Endodermal cell (in vitro differentiated cells): ENCODE data around the gene ZMIZ1. TPM values are rescaled to one million over a fixed set of nuclear protein-coding genes. Genes with fewer than 3 reads are reported as not detected.

Experiments
- DNase-seq: peaks from one replicate; pipeline ENCODE4 v3.0.0-alpha.2; 2017
- H3K27ac ChIP-seq: 2 replicates; pipeline ENCODE4 v1.5.1; 2013; ENCODE audit warnings: mild to moderate bottlenecking, low read depth, low read length, moderate library complexity
- H3K27me3 ChIP-seq: 2 replicates; pipeline ENCODE4 v1.6.1; 2013; ENCODE audit warnings: mild to moderate bottlenecking, low read length, moderate library complexity; ENCODE audit not compliant: insufficient read depth, control insufficient read depth, poor library complexity, severe bottlenecking
- H3K36me3 ChIP-seq: 2 replicates; pipeline ENCODE4 v1.7.0; 2013; ENCODE audit warnings: mild to moderate bottlenecking, low read length, moderate library complexity; ENCODE audit not compliant: control insufficient read depth, insufficient read depth
- H3K4me1 ChIP-seq: one replicate; pipeline ENCODE4 v1.7.0; 2013; ENCODE audit warnings: low read length; ENCODE audit not compliant: control insufficient read depth, insufficient read depth
- H3K4me3 ChIP-seq: 2 replicates; pipeline ENCODE4 v1.5.1; 2013; ENCODE audit warnings: mild to moderate bottlenecking, low read length, moderate library complexity
- H3K9ac ChIP-seq: 2 replicates; pipeline ENCODE4 v1.6.1; 2013; ENCODE audit warnings: mild to moderate bottlenecking, low read length, moderate library complexity; ENCODE audit not compliant: poor library complexity, severe bottlenecking; ENCODE audit errors: extremely low read depth
- H3K9me3 ChIP-seq: 2 replicates; pipeline ENCODE4 v1.6.1; 2013; ENCODE audit warnings: mild to moderate bottlenecking, low read length, moderate library complexity; ENCODE audit not compliant: control insufficient read depth
- H3K27ac Mint-ChIP-seq: 2 replicates; pipeline ENCODE4 v1.8.0; 2020; ENCODE audit warnings: mixed read lengths
- H3K27me3 Mint-ChIP-seq: 2 replicates; pipeline ENCODE4 v1.8.0; 2021; ENCODE audit warnings: mild to moderate bottlenecking, mixed read lengths; ENCODE audit not compliant: insufficient read depth
- H3K36me3 Mint-ChIP-seq: 2 replicates; pipeline ENCODE4 v1.8.0; 2020; ENCODE audit warnings: low read depth, mixed read lengths
- H3K4me1 Mint-ChIP-seq: 2 replicates; pipeline ENCODE4 v1.8.0; 2020; ENCODE audit warnings: mixed read lengths
- H3K4me3 Mint-ChIP-seq: 2 replicates; pipeline ENCODE4 v1.8.0; 2020; ENCODE audit warnings: mild to moderate bottlenecking, moderate library complexity, mixed read lengths
- H3K9me3 Mint-ChIP-seq: 2 replicates; pipeline ENCODE4 v1.8.0; 2020; ENCODE audit warnings: mild to moderate bottlenecking, mixed read lengths
- WGBS, 2 experiments: methylation state at CpG; one replicate each; pipeline versions ENCODE4 v1.1.5 to v1.1.7; 2013; ENCODE audit warnings: missing lambda C conversion rate in 2 of 2, mixed read lengths in 1 of 2; ENCODE audit not compliant: insufficient coverage in 1 of 2, insufficient read length in 1 of 2; 5-methylcytosine and 5-hydroxymethylcytosine counted together
- total RNA-seq, 2 donors: library from RNA; stranded (reverse); fragmentation: NEBNext Ultra II Directional in 1 of 2; extraction: Animal tissue kit (Norgen Biotek cat#: 25700) in 1 of 2; gene quantifications; 2 replicates in 1 of 2; 3 replicates in 1 of 2; pipeline ENCODE4 v1.2.1, GENCODE V29; 2021
- TF ChIP-seq, protein P1 (sequence below): fragments of 200-600 bp; sonication (generic); conservative IDR thresholded peaks from 2 replicates; pipeline ENCODE4 v1.5.0; 2021; ENCODE audit warnings: antibody characterized with exemption, mild to moderate bottlenecking

Gene ZMIZ1
- total RNA-seq, 2 donors from 2014 or later, result 65.3 to 67.5 TPM

DNA sequence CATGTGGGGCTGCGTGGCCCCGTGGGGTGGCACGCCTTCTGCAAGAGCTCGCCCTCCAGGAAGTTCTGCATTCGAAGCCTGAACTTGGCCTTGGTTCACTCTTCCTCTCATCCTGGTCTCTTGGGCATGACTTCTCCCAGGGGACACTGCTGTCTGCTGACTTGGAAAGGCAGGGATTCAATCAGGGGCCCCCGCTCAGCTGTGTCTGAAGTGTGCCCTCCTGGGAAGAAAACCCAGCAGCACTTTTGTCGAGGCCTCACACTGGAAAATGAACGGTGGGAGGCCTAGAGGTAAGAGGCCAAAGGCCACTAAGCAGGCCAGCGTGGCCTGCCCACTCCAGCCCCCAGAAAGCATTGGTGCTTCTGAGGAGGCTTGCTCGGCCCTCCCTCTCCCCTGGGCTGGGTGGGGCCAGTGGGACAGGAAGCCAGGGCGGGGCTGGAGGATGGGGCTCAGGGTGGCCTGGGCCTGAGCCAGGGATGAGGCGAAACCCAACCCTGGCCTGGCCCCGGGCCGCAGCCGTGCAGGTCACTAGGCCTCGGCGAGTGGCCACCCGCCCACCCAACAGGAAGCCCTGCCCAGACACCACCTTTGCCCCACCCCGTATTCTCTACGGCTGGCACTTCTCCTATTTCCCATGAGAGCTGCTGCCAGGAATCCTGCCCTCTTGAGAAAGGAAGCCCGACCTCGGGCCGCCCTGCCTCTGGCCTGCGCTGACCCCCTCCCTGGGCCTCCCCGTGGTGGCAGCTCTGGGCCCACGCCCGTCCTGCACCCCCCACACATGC lies 81.1 kb downstream of the ZMIZ1 start:
- WGBS, 2 experiments, result 87 to 90% methylated on average over 19 to 27 of the region's 27 CpGs
- Mint-ChIP-seq H3K9me3 (no peaks in the 10 kb centered on the region), H3K36me3 (peaks cover 6% of the 10 kb centered on the region), H3K4me1 (peaks cover 21% of the 10 kb centered on the region), H3K4me3 (no peak overlapping the region), H3K27me3 (no peaks in the 10 kb centered on the region), H3K27ac (peak overlapping the region; percentile 91)
- no peaks in the 10 kb centered on the region for H3K27me3 ChIP-seq
- peak; percentile 82 for DNase-seq
- H3K36me3 ChIP-seq, result peaks cover 16% of the 10 kb centered on the region
- H3K4me1 ChIP-seq, result peaks cover 18% of the 10 kb centered on the region
- H3K4me3 ChIP-seq, result no peak overlapping the region
- no peak overlapping the region for H3K27ac ChIP-seq
- no peak overlapping the region for H3K9ac ChIP-seq
- no peaks in the 10 kb centered on the region for H3K9me3 ChIP-seq
- TF ChIP-seq, protein P1, sequence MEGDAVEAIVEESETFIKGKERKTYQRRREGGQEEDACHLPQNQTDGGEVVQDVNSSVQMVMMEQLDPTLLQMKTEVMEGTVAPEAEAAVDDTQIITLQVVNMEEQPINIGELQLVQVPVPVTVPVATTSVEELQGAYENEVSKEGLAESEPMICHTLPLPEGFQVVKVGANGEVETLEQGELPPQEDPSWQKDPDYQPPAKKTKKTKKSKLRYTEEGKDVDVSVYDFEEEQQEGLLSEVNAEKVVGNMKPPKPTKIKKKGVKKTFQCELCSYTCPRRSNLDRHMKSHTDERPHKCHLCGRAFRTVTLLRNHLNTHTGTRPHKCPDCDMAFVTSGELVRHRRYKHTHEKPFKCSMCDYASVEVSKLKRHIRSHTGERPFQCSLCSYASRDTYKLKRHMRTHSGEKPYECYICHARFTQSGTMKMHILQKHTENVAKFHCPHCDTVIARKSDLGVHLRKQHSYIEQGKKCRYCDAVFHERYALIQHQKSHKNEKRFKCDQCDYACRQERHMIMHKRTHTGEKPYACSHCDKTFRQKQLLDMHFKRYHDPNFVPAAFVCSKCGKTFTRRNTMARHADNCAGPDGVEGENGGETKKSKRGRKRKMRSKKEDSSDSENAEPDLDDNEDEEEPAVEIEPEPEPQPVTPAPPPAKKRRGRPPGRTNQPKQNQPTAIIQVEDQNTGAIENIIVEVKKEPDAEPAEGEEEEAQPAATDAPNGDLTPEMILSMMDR, result no peak

DNA sequence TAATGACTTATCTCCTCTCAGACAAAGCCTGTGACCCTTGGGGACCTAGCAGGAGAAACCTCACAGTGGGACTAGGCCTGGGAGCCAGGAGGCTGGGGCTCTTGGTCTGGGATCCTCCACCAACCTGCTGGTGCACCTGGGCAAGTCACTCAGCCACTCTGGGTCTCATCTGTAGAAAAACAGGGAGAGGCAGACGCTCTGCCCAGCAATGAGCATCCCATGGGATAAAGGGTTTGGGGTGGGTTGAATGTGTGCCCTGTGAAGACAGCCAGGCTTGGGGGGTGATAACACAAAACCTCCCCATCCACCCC lies 81.6 kb downstream of the ZMIZ1 start:
- peaks cover 15% of the 10 kb centered on the region for H3K36me3 ChIP-seq
- no peak overlapping the region for H3K9ac ChIP-seq
- H3K27me3 ChIP-seq, result no peaks in the 10 kb centered on the region
- H3K27me3 Mint-ChIP-seq, result no peaks in the 10 kb centered on the region
- H3K4me1 Mint-ChIP-seq, result peaks cover 20% of the 10 kb centered on the region
- H3K9me3 Mint-ChIP-seq, result no peaks in the 10 kb centered on the region
- H3K9me3 ChIP-seq, result no peaks in the 10 kb centered on the region
- no peak overlapping the region for H3K4me3 Mint-ChIP-seq
- TF ChIP-seq, protein P1, result no peak
- peaks cover 23% of the 10 kb centered on the region for H3K4me1 ChIP-seq
- H3K4me3 ChIP-seq, result no peak overlapping the region
- H3K36me3 Mint-ChIP-seq, result peaks cover 6% of the 10 kb centered on the region
- H3K27ac Mint-ChIP-seq, result peak overlapping the region; percentile 91
- no peak for DNase-seq
- 93% methylated on average over 1 of the region's 1 CpG; no CpG with 5 or more reads in 1 of the 2 experiments for WGBS, 2 experiments
- no peak overlapping the region for H3K27ac ChIP-seq

DNA sequence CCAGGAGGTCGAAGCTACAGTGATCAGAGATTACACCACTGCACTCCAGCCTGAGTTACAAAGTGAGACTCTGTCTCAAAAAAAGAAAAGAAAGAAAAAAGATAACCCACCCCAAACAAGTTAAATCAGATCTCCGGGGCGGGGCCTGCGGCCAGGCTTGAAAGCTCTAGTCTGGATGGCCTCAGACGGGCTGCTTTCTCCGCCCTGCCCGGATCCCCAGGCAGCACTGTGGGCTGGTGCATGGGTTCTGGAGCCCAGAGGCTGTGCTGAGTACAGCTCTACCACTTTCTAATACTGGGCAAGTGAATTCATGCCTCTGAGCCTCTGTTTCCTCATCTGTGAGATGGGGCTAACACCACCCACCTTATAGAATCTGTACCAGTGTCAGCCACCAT lies 83.7 kb downstream of the ZMIZ1 start:
- H3K27me3 ChIP-seq, result no peaks in the 10 kb centered on the region
- H3K36me3 ChIP-seq, result peaks cover 15% of the 10 kb centered on the region
- no peak overlapping the region for H3K9ac ChIP-seq
- 95 to 100% methylated on average over 3 to 7 of the region's 7 CpGs for WGBS, 2 experiments
- H3K4me1 ChIP-seq, result peaks cover 34% of the 10 kb centered on the region
- no peak overlapping the region for H3K4me3 Mint-ChIP-seq
- H3K27ac Mint-ChIP-seq, result peak overlapping the region; percentile 91
- TF ChIP-seq, protein P1, result no peak
- no peak overlapping the region for H3K4me3 ChIP-seq
- H3K27me3 Mint-ChIP-seq, result no peaks in the 10 kb centered on the region
- H3K36me3 Mint-ChIP-seq, result peaks cover 6% of the 10 kb centered on the region
- H3K9me3 ChIP-seq, result no peaks in the 10 kb centered on the region
- no peak overlapping the region for H3K27ac ChIP-seq
- DNase-seq, result no peak
- H3K4me1 Mint-ChIP-seq, result peaks cover 38% of the 10 kb centered on the region
- no peaks in the 10 kb centered on the region for H3K9me3 Mint-ChIP-seq
